AG09319 (cell line): Measurements from ENCODE around the gene COL28A1.
"Not testable (repeated sequence)": the region's sequence is repeated elsewhere in the genome, so short reads cannot be mapped to it uniquely, and the experiment has no call there.

Experiments used
- DNase-seq: peaks from one replicate; pipeline ENCODE4 v3.0.0-alpha.2; 2010; ENCODE audit warnings: low read depth; ENCODE audit errors: extremely low read depth
- CTCF ChIP-seq: IDR thresholded peaks from 2 replicates; pipeline ENCODE4 v1.5.1; 2011; ENCODE audit warnings: low read depth, mild to moderate bottlenecking, inconsistent platforms, low read length, moderate library complexity

COL28A1 gene

GRCh38 chr7:7405461-7405860, 130.2 kb downstream of the COL28A1 start:
- DNase-seq = no peak
- TF ChIP-seq CTCF = no peak

- DNase-seq = no peak
- TF ChIP-seq CTCF = no peak
These were observed 136.0 kb downstream of the COL28A1 start for GRCh38 chr7:7399707-7400106.

- no peak for DNase-seq
- TF ChIP-seq CTCF = no peak
These were observed 139.9 kb downstream of the COL28A1 start for GRCh38 chr7:7395785-7396184.

GRCh38 chr7:7388164-7388563, 147.5 kb downstream of the COL28A1 start:
- not testable (repeated sequence) for DNase-seq

GRCh38 chr7:7385421-7385820, 150.3 kb downstream of the COL28A1 start:
- DNase-seq = no peak
- no peak for TF ChIP-seq CTCF

- no peak for TF ChIP-seq CTCF
- DNase-seq = no peak
These were observed 151.4 kb downstream of the COL28A1 start for GRCh38 chr7:7384228-7384627.

- TF ChIP-seq CTCF = no peak
- no peak for DNase-seq
These were observed 160.1 kb downstream of the COL28A1 start for GRCh38 chr7:7375538-7375937.

- no peak for TF ChIP-seq CTCF
- DNase-seq = no peak
These were observed 165.6 kb downstream of the COL28A1 start for GRCh38 chr7:7370076-7370475.
